ENCODE measurements around the gene BFSP1.

DNA sequence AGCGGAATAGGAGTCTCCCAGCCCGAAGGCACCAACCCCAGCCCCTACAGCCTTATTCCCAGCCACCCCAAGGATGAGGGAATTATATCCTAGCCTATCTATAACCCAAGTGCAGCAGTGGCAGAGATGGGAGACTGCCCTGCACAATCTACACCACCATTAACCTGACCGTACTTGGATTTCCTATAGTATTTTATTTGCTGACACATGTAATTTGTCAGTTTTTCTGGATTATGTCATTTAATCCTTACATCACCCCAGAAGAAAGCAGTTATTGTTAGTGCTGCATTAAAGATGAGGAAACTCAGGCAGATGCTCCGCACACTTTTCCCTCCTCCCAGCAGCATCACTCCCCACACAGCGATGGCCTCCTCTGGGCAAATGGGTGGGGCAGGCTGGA is 6.0 kb downstream of the BFSP1 start:
- TF ChIP-seq POLR2A (IDR thresholded peaks at IDR 0.05) (no peak), CTCF (IDR thresholded peaks at IDR 0.05) (no peak)
